ENCODE results near the gene SRMS.
"Not testable (repeated sequence)": the region's sequence is repeated elsewhere in the genome, so short reads cannot be mapped to it uniquely, and the experiment has no call there.

Gene SRMS

GRCh38 chr20:63564036-63564810, 16.7 kb upstream of the SRMS start:
- no peaks in the 10 kb centered on the region for H3K9me3 ChIP-seq (ENCODE audit: low read depth, low read length)
- H3K9ac ChIP-seq (ENCODE audit: insufficient read length): no peak overlapping the region
- H3K36me3 ChIP-seq (ENCODE audit: insufficient read depth, low read length): no peaks in the 10 kb centered on the region
- TF ChIP-seq POLR2AphosphoS5 (IDR thresholded peaks at IDR 0.05; ENCODE audit: borderline replicate concordance, low read depth, low read length): no peak
- no peak for TF ChIP-seq FOXP2 (optimal IDR thresholded peaks at IDR 0.05; ENCODE audit: control extremely low read depth, extremely low read length, insufficient read depth)
- no peak for TF ChIP-seq EZH2 (IDR thresholded peaks at IDR 0.05)
- H3K27ac ChIP-seq: no peak overlapping the region
- DNase-seq (ENCODE audit: low read depth, low spot score): no peak
- no peak overlapping the region for H3K4me3 ChIP-seq

DNA sequence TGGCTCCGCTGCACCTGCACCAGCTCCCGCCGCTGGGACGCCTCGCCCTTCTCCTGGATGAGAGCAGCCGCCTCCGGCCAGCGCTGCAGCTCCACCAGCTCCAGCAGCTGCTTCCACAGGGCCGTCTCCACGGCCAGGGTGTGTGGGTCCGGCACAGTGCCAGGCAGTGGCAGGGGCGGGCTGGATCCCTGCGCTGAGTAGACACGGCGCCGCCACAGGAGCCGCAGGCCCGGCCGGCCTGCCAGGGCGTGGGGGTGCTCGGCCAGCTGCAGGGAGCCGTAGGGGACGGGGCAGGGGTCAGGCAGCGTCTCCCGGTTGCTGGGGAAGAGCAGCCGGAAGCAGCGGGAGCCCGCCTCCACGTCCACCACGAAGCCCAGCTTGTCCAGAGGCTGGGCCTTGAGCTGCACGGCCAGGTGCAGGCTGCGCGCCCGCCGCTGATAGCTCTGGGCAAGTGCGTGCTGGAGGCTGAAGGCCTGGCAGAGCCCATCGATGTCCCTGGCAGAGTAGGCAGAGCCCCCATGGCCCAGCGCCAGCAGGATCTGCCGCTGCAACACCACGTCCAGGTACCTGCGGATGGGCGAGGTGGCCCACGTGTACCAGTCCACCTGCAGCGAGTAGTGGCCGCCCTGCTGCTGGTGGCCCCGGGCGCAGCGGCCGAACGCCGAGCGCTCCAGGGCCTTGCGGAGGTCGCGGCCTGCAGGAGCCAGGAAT, 15.8 kb upstream of the SRMS start:
- Histone ChIP-seq H3K36me3 (ENCODE audit: insufficient read depth, low read length) (no peaks in the 10 kb centered on the region), H3K4me3 (no peak overlapping the region), H3K9ac (ENCODE audit: insufficient read length) (no peak overlapping the region), H3K9me3 (ENCODE audit: low read depth, low read length) (no peaks in the 10 kb centered on the region), H3K27ac (no peak overlapping the region)
- DNase-seq (ENCODE audit: low read depth, low spot score): no peak
- TF ChIP-seq POLR2AphosphoS5 (IDR thresholded peaks at IDR 0.05; ENCODE audit: borderline replicate concordance, low read depth, low read length) (no peak), FOXP2 (optimal IDR thresholded peaks at IDR 0.05; ENCODE audit: control extremely low read depth, extremely low read length, insufficient read depth) (no peak), EZH2 (IDR thresholded peaks at IDR 0.05) (no peak)

GRCh38 chr20:63562461-63563224, 15.1 kb upstream of the SRMS start:
- Histone ChIP-seq H3K9me3 (ENCODE audit: low read depth, low read length) (no peaks in the 10 kb centered on the region), H3K36me3 (ENCODE audit: insufficient read depth, low read length) (no peaks in the 10 kb centered on the region), H3K9ac (ENCODE audit: insufficient read length) (no peak overlapping the region), H3K4me3 (no peak overlapping the region), H3K27ac (no peak overlapping the region)
- TF ChIP-seq EZH2 (IDR thresholded peaks at IDR 0.05): no peak
- no peak for TF ChIP-seq POLR2AphosphoS5 (IDR thresholded peaks at IDR 0.05; ENCODE audit: borderline replicate concordance, low read depth, low read length)
- TF ChIP-seq FOXP2 (optimal IDR thresholded peaks at IDR 0.05; ENCODE audit: control extremely low read depth, extremely low read length, insufficient read depth): no peak
- no peak for DNase-seq (ENCODE audit: low read depth, low spot score)

GRCh38 chr20:63561624-63562396, 14.3 kb upstream of the SRMS start:
- DNase-seq (ENCODE audit: low read depth, low spot score): no peak
- no peak overlapping the region for H3K9ac ChIP-seq (ENCODE audit: insufficient read length)
- H3K4me3 ChIP-seq: no peak overlapping the region
- H3K27ac ChIP-seq: no peak overlapping the region
- no peaks in the 10 kb centered on the region for H3K9me3 ChIP-seq (ENCODE audit: low read depth, low read length)
- TF ChIP-seq EZH2 (IDR thresholded peaks at IDR 0.05) (no peak), POLR2AphosphoS5 (IDR thresholded peaks at IDR 0.05; ENCODE audit: borderline replicate concordance, low read depth, low read length) (no peak), FOXP2 (optimal IDR thresholded peaks at IDR 0.05; ENCODE audit: control extremely low read depth, extremely low read length, insufficient read depth) (no peak)
- no peaks in the 10 kb centered on the region for H3K36me3 ChIP-seq (ENCODE audit: insufficient read depth, low read length)

DNA sequence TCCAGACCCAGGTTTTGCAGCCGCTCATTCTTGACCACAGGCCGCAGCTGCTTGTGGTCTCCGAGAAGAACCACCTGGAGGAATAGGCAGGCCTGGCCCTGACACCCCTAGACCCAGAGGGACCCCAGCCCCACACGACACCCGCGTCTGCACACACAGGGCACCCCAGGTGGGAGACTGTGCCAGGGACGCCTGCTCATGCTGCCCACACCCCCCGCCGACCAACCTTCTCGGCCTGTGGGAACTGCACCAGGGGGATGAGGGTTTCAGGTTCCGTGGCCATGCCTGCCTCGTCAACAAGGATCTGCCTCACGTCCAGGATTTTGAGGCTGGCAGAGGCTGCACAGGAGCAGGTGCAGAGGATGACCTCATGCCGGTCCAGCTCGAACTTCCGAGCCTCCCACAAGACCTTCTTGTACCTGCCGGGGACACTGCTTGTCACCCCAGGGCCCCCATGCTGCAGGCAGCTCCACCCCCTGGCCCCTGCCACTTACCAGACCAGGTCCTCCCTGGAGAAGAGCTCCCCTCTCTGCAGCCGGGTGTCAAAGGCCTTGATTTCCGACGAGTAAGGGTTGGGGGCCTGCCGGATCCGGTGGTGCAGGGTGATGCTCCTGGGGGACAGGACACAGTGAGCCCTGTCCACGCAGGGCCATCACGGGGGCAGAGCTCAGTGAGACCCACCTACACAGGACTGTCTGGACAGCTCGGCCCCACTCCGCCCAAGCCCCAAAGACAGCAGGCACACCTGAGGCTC, 13.5 kb upstream of the SRMS start:
- no peak overlapping the region for H3K27ac ChIP-seq
- H3K9me3 ChIP-seq (ENCODE audit: low read depth, low read length): no peaks in the 10 kb centered on the region
- no peaks in the 10 kb centered on the region for H3K36me3 ChIP-seq (ENCODE audit: insufficient read depth, low read length)
- no peak overlapping the region for H3K4me3 ChIP-seq
- DNase-seq (ENCODE audit: low read depth, low spot score): no peak
- TF ChIP-seq FOXP2 (optimal IDR thresholded peaks at IDR 0.05; ENCODE audit: control extremely low read depth, extremely low read length, insufficient read depth): no peak
- TF ChIP-seq EZH2 (IDR thresholded peaks at IDR 0.05): no peak
- no peak for TF ChIP-seq POLR2AphosphoS5 (IDR thresholded peaks at IDR 0.05; ENCODE audit: borderline replicate concordance, low read depth, low read length)
- H3K9ac ChIP-seq (ENCODE audit: insufficient read length): no peak overlapping the region

DNA sequence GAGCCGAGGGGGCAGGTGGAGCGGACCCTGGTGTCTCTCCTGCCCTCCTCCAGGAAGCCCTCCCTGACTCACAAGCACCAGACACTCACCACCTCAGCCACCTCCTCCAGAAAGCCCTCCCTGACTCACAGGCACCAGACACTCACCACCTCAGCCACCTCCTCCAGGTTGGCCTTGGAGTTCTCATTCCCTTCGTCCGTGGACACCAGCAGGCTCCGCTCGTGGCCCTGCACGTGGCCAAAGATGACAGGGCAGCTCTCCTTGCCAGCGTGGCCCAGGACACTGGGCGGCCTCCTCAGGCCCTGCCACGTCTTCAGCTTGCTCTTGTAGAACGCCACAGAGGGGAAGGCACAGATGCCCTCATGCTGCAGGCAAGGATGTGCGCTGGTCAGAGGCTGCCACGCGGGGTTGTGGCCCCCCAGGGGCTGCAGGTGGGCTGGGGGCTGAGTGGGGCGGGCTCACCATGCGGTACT, 12.8 kb upstream of the SRMS start:
- TF ChIP-seq FOXP2 (optimal IDR thresholded peaks at IDR 0.05; ENCODE audit: control extremely low read depth, extremely low read length, insufficient read depth) (no peak), EZH2 (IDR thresholded peaks at IDR 0.05) (no peak), POLR2AphosphoS5 (IDR thresholded peaks at IDR 0.05; ENCODE audit: borderline replicate concordance, low read depth, low read length) (no peak)
- H3K4me3 ChIP-seq: no peak overlapping the region
- no peak overlapping the region for H3K27ac ChIP-seq
- H3K36me3 ChIP-seq (ENCODE audit: insufficient read depth, low read length): no peaks in the 10 kb centered on the region
- no peak overlapping the region for H3K9ac ChIP-seq (ENCODE audit: insufficient read length)
- no peak for DNase-seq (ENCODE audit: low read depth, low spot score)
- no peaks in the 10 kb centered on the region for H3K9me3 ChIP-seq (ENCODE audit: low read depth, low read length)

DNA sequence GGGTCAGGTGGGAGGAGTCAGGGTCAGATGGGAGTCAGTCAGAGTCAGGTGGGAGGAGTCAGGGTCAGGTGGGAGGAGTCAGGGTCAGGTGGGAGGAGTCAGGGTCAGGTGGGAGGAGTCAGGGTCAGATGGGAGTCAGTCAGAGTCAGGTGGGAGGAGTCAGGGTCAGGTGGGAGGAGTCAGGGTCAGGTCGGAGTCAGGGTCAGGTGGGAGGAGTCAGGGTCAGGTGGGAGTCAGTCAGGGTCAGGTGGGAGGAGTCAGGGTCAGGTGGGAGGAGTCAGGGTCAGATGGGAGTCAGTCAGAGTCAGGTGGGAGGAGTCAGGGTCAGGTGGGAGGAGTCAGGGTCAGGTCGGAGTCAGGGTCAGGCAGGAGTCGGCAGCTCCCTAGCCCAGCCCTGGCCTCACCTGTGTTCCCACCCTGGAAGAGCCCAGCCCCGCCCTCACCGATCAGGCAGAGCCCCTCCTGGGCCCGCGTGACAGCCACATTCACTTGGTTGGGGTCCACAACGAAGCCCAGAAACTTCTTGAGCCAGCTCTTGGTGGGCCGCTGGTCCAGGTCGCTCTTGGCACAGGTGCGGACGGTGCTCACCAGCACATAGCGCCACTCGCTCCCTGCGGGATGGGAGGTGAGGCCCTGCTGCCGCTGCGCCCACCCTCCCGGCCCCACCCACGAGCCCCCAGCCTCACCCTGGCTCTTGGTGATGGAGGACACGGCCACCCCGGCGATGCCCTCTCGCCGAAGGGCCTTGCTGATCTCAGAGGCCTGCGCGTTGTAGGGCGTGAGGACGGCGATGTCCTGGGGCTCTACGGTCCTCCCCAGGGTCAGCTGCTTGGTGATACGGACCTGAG, 12.2 kb upstream of the SRMS start:
- not testable (repeated sequence) for DNase-seq (ENCODE audit: low read depth, low spot score); H3K9me3 ChIP-seq (ENCODE audit: low read depth, low read length); H3K27ac ChIP-seq; H3K4me3 ChIP-seq; H3K36me3 ChIP-seq (ENCODE audit: insufficient read depth, low read length); H3K9ac ChIP-seq (ENCODE audit: insufficient read length)
